T-cell (primary cell): ENCODE data around the gene LSAMP. TPM values are rescaled to one million over a fixed set of nuclear protein-coding genes. Genes with fewer than 3 reads are reported as not detected.

Experiments used
- ATAC-seq, 4 experiments: fragments of 200-7000 bp in 3 of 4; fragments of 150-1000 bp in 1 of 4; cut with Tn5 transposase; replicated peaks in 1 of 4; 1 replicate in 3 of 4; 2 replicates in 1 of 4; pipeline ENCODE4 v1.10.0; 2021; ENCODE audit warnings: moderate library complexity in 3 of 4, mild to moderate bottlenecking in 2 of 4, moderate number of reproducible peaks in 1 of 4
- CTCF ChIA-PET, 2 donors: fragments of 300-600 bp; sonication (Branson Sonifier 250); formaldehyde crosslinking; loops; one replicate each; lab custom pipeline; 2022; ENCODE audit warnings: antibody characterized with exemption in 2 of 2; lab: Charles Lee
- POLR2A ChIA-PET, 2 donors: fragments of 300-600 bp; sonication (Branson Sonifier 250); formaldehyde crosslinking; loops; one replicate each; lab custom pipeline; 2022; ENCODE audit warnings: antibody characterized with exemption in 2 of 2; lab: Charles Lee
- DNase-seq, 35 experiments: peaks; one replicate each; pipeline versions ENCODE4 v3.0.0 to v3.0.0-alpha.2; 2013 to 2023
- H3K27ac ChIP-seq: one replicate; pipeline ENCODE4 v1.5.1; 2013; ENCODE audit warnings: low read length
- H3K27me3 ChIP-seq, 2 experiments: replicated peaks in 1 of 2; 1 replicate in 1 of 2; 2 replicates in 1 of 2; pipeline versions ENCODE4 v1.6.1 to v1.7.0; 2013; ENCODE audit warnings: low read length in 1 of 2, mixed read lengths in 1 of 2; ENCODE audit not compliant: control insufficient read depth in 2 of 2, insufficient read depth in 2 of 2; ENCODE audit errors: extremely low read depth in 1 of 2
- H3K36me3 ChIP-seq, 2 donors: 1 replicate in 1 of 2; 2 replicates in 1 of 2; pipeline versions ENCODE4 v1.6.1 to v1.7.0; 2013; ENCODE audit warnings: low read length in 1 of 2; ENCODE audit not compliant: control insufficient read depth in 2 of 2, insufficient read depth in 1 of 2; ENCODE audit errors: extremely low read depth in 1 of 2
- H3K4me1 ChIP-seq, 2 experiments: 1 replicate in 1 of 2; 2 replicates in 1 of 2; pipeline versions ENCODE4 v1.6.1 to v1.7.0; 2013; ENCODE audit warnings: low read length in 2 of 2, mixed read lengths in 1 of 2; ENCODE audit not compliant: insufficient read depth in 2 of 2, control insufficient read depth in 1 of 2; ENCODE audit errors: extremely low read depth in 1 of 2
- H3K4me3 ChIP-seq, 2 donors: 1 replicate in 1 of 2; 2 replicates in 1 of 2; pipeline versions ENCODE4 v1.5.1 to v1.7.0; 2013; ENCODE audit warnings: mild to moderate bottlenecking in 2 of 2, low read length in 1 of 2, moderate library complexity in 1 of 2; ENCODE audit not compliant: control insufficient read depth in 1 of 2; ENCODE audit errors: extremely low read depth in 1 of 2
- H3K9me3 ChIP-seq: 2 replicates; pipeline ENCODE4 v1.7.0; 2013
- H3K27ac Mint-ChIP-seq, 2 donors: one replicate each; pipeline ENCODE4 v1.8.0; 2020 to 2021; ENCODE audit warnings: mild to moderate bottlenecking in 2 of 2, mixed read lengths in 2 of 2
- H3K27me3 Mint-ChIP-seq, 2 donors: one replicate each; pipeline ENCODE4 v1.8.0; 2021 to 2022; ENCODE audit warnings: mixed read lengths in 2 of 2
- H3K36me3 Mint-ChIP-seq: one replicate; pipeline ENCODE4 v1.8.0; 2021; ENCODE audit warnings: mixed read lengths
- H3K4me1 Mint-ChIP-seq, 3 donors: one replicate each; pipeline ENCODE4 v1.8.0; 2020 to 2022; ENCODE audit warnings: mixed read lengths in 3 of 3, mild to moderate bottlenecking in 1 of 3
- H3K4me3 Mint-ChIP-seq, 3 donors: one replicate each; pipeline ENCODE4 v1.8.0; 2020 to 2022; ENCODE audit warnings: mild to moderate bottlenecking in 3 of 3, mixed read lengths in 3 of 3, moderate library complexity in 3 of 3
- H3K9me3 Mint-ChIP-seq, 3 donors: one replicate each; pipeline ENCODE4 v1.8.0; 2020 to 2022; ENCODE audit warnings: mixed read lengths in 3 of 3
- WGBS: methylation state at CpG from one replicate; pipeline ENCODE4 v1.1.5; 2013; ENCODE audit warnings: missing lambda C conversion rate; ENCODE audit not compliant: insufficient coverage; 5-methylcytosine and 5-hydroxymethylcytosine counted together
- total RNA-seq, 35 experiments: library from RNA in 6 of 35; stranded (reverse) in 6 of 35; fragments of 120-200 nt in 1 of 35; gene quantifications; one replicate each; pipeline versions ENCODE4 v1.2.1 to v1.2.4 and lab custom pipeline; 2013 to 2026

Gene LSAMP
- total RNA-seq, 5 donors from 2014 or later (not counting 1 experiment from before 2014, with no cell fraction given): 0.03 to 0.28 (median 0.06) TPM; not detected in 2

DNA sequence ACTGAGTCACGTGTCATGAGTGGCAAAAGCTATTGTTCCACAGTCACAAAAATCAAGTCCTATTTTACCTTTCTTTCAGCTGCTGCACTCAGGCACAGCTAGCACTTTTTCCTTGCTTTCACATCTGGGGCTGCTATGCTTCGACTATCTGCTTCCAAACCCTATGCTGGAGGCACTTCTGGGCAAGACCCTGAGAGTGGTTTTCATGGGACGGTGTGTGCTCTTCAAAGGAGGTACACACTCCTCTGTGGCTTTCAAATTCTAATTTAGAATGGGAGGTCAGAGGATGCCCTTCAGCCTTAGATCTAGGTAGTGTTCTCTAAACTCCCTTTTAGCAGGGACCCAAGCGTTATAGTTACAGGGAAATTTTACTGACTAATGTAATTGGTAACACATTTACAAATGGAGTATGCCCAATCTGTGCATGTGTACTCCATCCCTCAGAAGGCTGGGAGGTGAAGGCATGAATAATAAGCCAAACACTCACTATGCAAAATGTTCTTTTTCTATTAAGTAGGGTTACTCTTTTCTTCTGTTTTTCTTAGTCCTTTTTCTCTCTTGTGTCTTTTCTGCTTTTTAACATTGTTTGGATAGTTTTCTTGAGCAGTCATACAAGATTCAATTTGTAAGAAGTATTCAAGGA lies 188.3 kb downstream of the LSAMP start:
- 100% methylated on average over 1 of the region's 4 CpGs for WGBS
- no peak overlapping the region for H3K4me3 ChIP-seq
- Mint-ChIP-seq H3K9me3 (peaks cover under 1 to 7% (median 7%) of the 10 kb centered on the region in 3 donors), H3K27ac (no peak overlapping the region), H3K27me3 (no peaks in the 10 kb centered on the region), H3K4me1 (no peaks in the 10 kb centered on the region), H3K36me3 (no peaks in the 10 kb centered on the region), H3K4me3 (no peak overlapping the region)
- no peaks in the 10 kb centered on the region for H3K9me3 ChIP-seq
- H3K36me3 ChIP-seq: no peaks in the 10 kb centered on the region
- H3K4me1 ChIP-seq: no peaks in the 10 kb centered on the region
- no peak for ATAC-seq
- ChIA-PET POLR2A (interaction anchor here in 1 of 2 donors (0.6 kb wide), 1 partner anchor 1025 kb away, joined by 5 read pairs; no protein-coding TSS in a partner anchor), CTCF (no interaction called here)
- DNase-seq: no peak
- H3K27me3 ChIP-seq: no peaks in the 10 kb centered on the region
- no peak overlapping the region for H3K27ac ChIP-seq

DNA sequence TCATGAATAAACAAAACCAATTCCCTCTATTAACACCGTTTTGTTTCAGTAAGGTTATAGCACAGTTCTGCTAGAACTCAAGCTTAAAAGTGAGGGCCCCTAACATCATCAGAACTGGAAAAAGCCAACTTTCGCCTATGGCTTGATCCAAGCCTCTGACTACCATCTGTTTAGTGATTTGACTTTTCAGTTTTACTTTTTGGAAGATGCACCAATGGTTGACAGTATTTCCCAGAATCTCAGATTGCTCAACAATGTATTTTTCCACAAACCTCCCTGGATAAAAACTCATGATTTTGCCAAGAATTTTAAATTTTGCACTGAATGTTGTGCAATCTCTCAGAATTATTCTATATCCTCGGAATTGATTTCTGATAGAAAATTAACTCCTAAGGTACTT lies 190.7 kb downstream of the LSAMP start:
- POLR2A ChIA-PET: no interaction called here
- Mint-ChIP-seq H3K4me3 (no peak overlapping the region), H3K9me3 (peaks cover 2 to 7% (median 3%) of the 10 kb centered on the region in 3 donors), H3K27me3 (no peaks in the 10 kb centered on the region), H3K27ac (no peak overlapping the region), H3K4me1 (no peaks in the 10 kb centered on the region), H3K36me3 (no peaks in the 10 kb centered on the region)
- no CpG with 5 or more reads among the region's 3 CpGs for WGBS
- H3K9me3 ChIP-seq: no peaks in the 10 kb centered on the region
- H3K4me1 ChIP-seq: no peaks in the 10 kb centered on the region
- DNase-seq (no peak), ATAC-seq (no peak)
- H3K27me3 ChIP-seq: no peaks in the 10 kb centered on the region
- peak overlapping the region in 1 of 2 donors; percentile 6 for H3K4me3 ChIP-seq
- H3K27ac ChIP-seq: no peak overlapping the region
- CTCF ChIA-PET: no interaction called here
- no peaks in the 10 kb centered on the region for H3K36me3 ChIP-seq

DNA sequence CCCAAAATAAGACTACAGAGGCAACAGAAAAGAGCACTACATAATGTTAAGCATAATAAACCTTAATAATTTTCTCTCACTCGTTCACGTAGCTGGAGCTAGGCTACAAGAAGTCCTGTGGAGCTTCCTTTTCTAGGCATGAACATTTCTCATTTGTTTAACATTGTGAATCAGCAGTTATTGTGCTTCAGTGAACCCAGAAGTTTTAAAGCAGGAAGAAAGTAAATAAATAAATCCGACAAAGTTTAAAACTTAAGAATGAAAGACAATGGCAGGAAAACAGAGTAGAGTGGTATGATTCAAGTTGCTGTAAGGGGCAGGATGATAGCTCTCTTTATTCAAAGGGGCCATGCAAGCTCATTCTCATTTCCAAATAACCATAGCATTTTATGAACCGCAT lies 191.8 kb downstream of the LSAMP start:
- no peaks in the 10 kb centered on the region for H3K4me1 Mint-ChIP-seq
- Histone ChIP-seq H3K36me3 (no peaks in the 10 kb centered on the region), H3K4me1 (no peaks in the 10 kb centered on the region), H3K27ac (no peak overlapping the region), H3K9me3 (no peaks in the 10 kb centered on the region), H3K27me3 (no peaks in the 10 kb centered on the region), H3K4me3 (no peak overlapping the region)
- H3K4me3 Mint-ChIP-seq: no peak overlapping the region
- H3K27ac Mint-ChIP-seq: no peak overlapping the region
- 40% methylated on average over 1 of the region's 4 CpGs for WGBS
- ChIA-PET POLR2A (no interaction called here), CTCF (interaction anchor here in 1 of 2 donors (0.5 kb wide), 1 partner anchor 129 kb away, joined by 4 read pairs; no protein-coding TSS in a partner anchor)
- no peaks in the 10 kb centered on the region for H3K27me3 Mint-ChIP-seq
- peaks cover 0 to 7% (median 3%) of the 10 kb centered on the region in 3 donors for H3K9me3 Mint-ChIP-seq
- ATAC-seq: no peak
- H3K36me3 Mint-ChIP-seq: no peaks in the 10 kb centered on the region
- no peak for DNase-seq

DNA sequence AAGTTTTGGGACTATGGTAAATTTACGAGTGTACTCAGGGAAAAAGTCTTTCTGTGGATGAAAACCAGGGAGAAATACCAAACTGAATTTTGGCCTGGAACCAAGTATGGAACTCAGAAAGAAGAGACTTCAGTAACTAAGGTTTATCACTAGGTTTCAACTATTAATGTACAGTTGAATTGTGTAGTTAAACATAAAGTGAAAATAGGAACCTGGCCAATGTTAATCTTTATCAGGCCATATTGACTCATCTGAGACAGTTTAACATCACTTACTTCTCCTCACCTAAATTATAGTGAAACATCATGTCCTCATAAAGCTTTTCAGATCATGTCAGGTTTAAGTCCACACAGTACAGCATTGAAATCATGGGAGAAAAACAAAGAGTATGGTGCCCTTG lies 197.7 kb downstream of the LSAMP start:
- ChIA-PET CTCF (no interaction called here), POLR2A (no interaction called here)
- H3K27me3 Mint-ChIP-seq: no peaks in the 10 kb centered on the region
- no peaks in the 10 kb centered on the region for H3K36me3 Mint-ChIP-seq
- DNase-seq (no peak), ATAC-seq (no peak)
- no CpG with 5 or more reads among the region's 1 CpG for WGBS
- no peaks in the 10 kb centered on the region for H3K4me1 Mint-ChIP-seq
- H3K4me3 Mint-ChIP-seq: no peak overlapping the region
- H3K27me3 ChIP-seq: no peaks in the 10 kb centered on the region
- H3K27ac Mint-ChIP-seq: no peak overlapping the region
- no peak overlapping the region for H3K4me3 ChIP-seq
- no peaks in the 10 kb centered on the region for H3K9me3 ChIP-seq
- H3K9me3 Mint-ChIP-seq: peaks cover 3 to 12% (median 7%) of the 10 kb centered on the region in 3 donors
- H3K4me1 ChIP-seq: no peaks in the 10 kb centered on the region
- H3K36me3 ChIP-seq: no peaks in the 10 kb centered on the region
- no peak overlapping the region for H3K27ac ChIP-seq

- DNase-seq (no peak), ATAC-seq (no peak)
- Histone ChIP-seq H3K27me3 (no peaks in the 10 kb centered on the region), H3K36me3 (no peaks in the 10 kb centered on the region), H3K9me3 (no peaks in the 10 kb centered on the region), H3K27ac (no peak overlapping the region), H3K4me1 (no peaks in the 10 kb centered on the region), H3K4me3 (no peak overlapping the region)
- CTCF ChIA-PET: no interaction called here
- H3K9me3 Mint-ChIP-seq: peaks cover 3 to 14% (median 6%) of the 10 kb centered on the region in 3 donors
- H3K4me1 Mint-ChIP-seq: no peaks in the 10 kb centered on the region
- no peak overlapping the region for H3K4me3 Mint-ChIP-seq
- H3K27ac Mint-ChIP-seq: no peak overlapping the region
- H3K27me3 Mint-ChIP-seq: no peaks in the 10 kb centered on the region
- no peaks in the 10 kb centered on the region for H3K36me3 Mint-ChIP-seq
- 90% methylated on average over 2 of the region's 7 CpGs for WGBS
- POLR2A ChIA-PET: no interaction called here
Observed at GRCh38 chr3:116246406-116246980, 198.8 kb downstream of the LSAMP start.

DNA sequence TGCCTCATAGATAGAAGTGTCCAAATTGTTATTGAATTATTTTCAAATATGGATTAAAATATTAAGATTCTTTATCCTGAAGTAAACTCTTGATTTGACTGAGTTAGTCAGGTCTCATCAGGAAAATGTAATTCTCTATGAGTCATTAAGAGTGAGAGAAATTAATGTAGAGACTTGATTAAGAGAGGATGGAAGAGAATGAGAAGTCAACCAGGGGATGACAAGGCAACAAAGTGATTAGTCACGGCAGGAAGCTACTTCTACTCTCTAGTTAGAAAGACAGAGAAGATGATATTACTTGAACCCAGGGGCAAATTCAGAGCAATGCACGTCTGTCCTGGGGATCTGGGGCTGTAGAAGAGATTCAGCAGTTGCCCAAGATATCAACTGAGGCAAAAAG lies 202.5 kb downstream of the LSAMP start:
- ChIA-PET CTCF (no interaction called here), POLR2A (no interaction called here)
- no peaks in the 10 kb centered on the region for H3K27me3 Mint-ChIP-seq
- peaks cover 3 to 11% (median 9%) of the 10 kb centered on the region in 3 donors for H3K9me3 Mint-ChIP-seq
- no peak overlapping the region for H3K27ac Mint-ChIP-seq
- H3K36me3 Mint-ChIP-seq: no peaks in the 10 kb centered on the region
- no CpG with 5 or more reads among the region's 2 CpGs for WGBS
- no peak for DNase-seq
- H3K4me1 ChIP-seq: no peaks in the 10 kb centered on the region
- H3K4me3 Mint-ChIP-seq: no peak overlapping the region
- no peaks in the 10 kb centered on the region for H3K27me3 ChIP-seq
- H3K4me1 Mint-ChIP-seq: no peaks in the 10 kb centered on the region
- H3K4me3 ChIP-seq: no peak overlapping the region
- H3K27ac ChIP-seq: no peak overlapping the region
- no peak for ATAC-seq
- H3K9me3 ChIP-seq: no peaks in the 10 kb centered on the region
- no peaks in the 10 kb centered on the region for H3K36me3 ChIP-seq
